GM12891 (cell line): Measurements from ENCODE around the gene MPHOSPH9.

Experiments used
- POLR2A ChIP-seq: IDR thresholded peaks from 2 replicates; pipeline ENCODE4 v1.6.1; 2011; ENCODE audit warnings: low read depth, low read length, control low read depth
- POLR2AphosphoS5 ChIP-seq: IDR thresholded peaks from 2 replicates; pipeline ENCODE4 v1.6.1; 2011; ENCODE audit warnings: low read depth, low read length, control low read depth
- POU2F2 ChIP-seq: IDR thresholded peaks from 2 replicates; pipeline ENCODE4 v1.6.1; 2011; ENCODE audit warnings: low read depth, mild to moderate bottlenecking, control low read depth, low read length, moderate library complexity
- TAF1 ChIP-seq: IDR thresholded peaks from 2 replicates; pipeline ENCODE4 v1.6.1; 2011; ENCODE audit warnings: low read depth, low read length, control low read depth

GRCh38 chr12:123114304-123115083 lies 118.4 kb downstream of the MPHOSPH9 start:
- TF ChIP-seq POLR2AphosphoS5 = no peak
- no peak for TF ChIP-seq TAF1
- no peak for TF ChIP-seq POU2F2
- no peak for TF ChIP-seq POLR2A
